ENCODE results near the gene KCNQ5. TPM values are rescaled to one million over a fixed set of nuclear protein-coding genes. Genes with fewer than 3 reads are reported as not detected.

The KCNQ5 gene
- total RNA-seq, 4 donors from 2014 or later: 0.30 to 0.57 (median 0.42) TPM; not detected in 1

- Histone ChIP-seq H3K27ac (no peak overlapping the region), H3K36me3 (no peaks in the 10 kb centered on the region), H3K27me3 (no peaks in the 10 kb centered on the region), H3K4me1 (no peaks in the 10 kb centered on the region), H3K9me3 (no peaks in the 10 kb centered on the region), H3K4me3 (no peak overlapping the region)
- WGBS: 97% methylated on average over 1 of the region's 1 CpG
- TF ChIP-seq POLR2A (IDR thresholded peaks at IDR 0.05) (no peak), EP300 (IDR thresholded peaks at IDR 0.05) (no peak), POLR2AphosphoS5 (IDR thresholded peaks at IDR 0.05) (no peak)
- TF ChIP-seq, protein P1, sequence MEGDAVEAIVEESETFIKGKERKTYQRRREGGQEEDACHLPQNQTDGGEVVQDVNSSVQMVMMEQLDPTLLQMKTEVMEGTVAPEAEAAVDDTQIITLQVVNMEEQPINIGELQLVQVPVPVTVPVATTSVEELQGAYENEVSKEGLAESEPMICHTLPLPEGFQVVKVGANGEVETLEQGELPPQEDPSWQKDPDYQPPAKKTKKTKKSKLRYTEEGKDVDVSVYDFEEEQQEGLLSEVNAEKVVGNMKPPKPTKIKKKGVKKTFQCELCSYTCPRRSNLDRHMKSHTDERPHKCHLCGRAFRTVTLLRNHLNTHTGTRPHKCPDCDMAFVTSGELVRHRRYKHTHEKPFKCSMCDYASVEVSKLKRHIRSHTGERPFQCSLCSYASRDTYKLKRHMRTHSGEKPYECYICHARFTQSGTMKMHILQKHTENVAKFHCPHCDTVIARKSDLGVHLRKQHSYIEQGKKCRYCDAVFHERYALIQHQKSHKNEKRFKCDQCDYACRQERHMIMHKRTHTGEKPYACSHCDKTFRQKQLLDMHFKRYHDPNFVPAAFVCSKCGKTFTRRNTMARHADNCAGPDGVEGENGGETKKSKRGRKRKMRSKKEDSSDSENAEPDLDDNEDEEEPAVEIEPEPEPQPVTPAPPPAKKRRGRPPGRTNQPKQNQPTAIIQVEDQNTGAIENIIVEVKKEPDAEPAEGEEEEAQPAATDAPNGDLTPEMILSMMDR (IDR thresholded peaks at IDR 0.05): no peak
- DNase-seq (ENCODE audit: low spot score in 2 of 2): no peak
Measured at GRCh38 chr6:73049971-73050594, 428.2 kb downstream of the KCNQ5 start.

GRCh38 chr6:73050706-73051105 is 428.8 kb downstream of the KCNQ5 start:
- no peak for TF ChIP-seq POLR2AphosphoS5 (IDR thresholded peaks at IDR 0.05)
- no peak for TF ChIP-seq POLR2A (IDR thresholded peaks at IDR 0.05)
- TF ChIP-seq, protein P1 (IDR thresholded peaks at IDR 0.05): no peak
- no peak for TF ChIP-seq EP300 (IDR thresholded peaks at IDR 0.05)
- Histone ChIP-seq H3K27me3 (no peaks in the 10 kb centered on the region), H3K4me3 (no peak overlapping the region), H3K9me3 (no peaks in the 10 kb centered on the region), H3K36me3 (no peaks in the 10 kb centered on the region), H3K27ac (no peak overlapping the region), H3K4me1 (no peaks in the 10 kb centered on the region)
- no peak for DNase-seq (ENCODE audit: low spot score in 2 of 2)
- 88% methylated on average over 1 of the region's 1 CpG for WGBS

DNA sequence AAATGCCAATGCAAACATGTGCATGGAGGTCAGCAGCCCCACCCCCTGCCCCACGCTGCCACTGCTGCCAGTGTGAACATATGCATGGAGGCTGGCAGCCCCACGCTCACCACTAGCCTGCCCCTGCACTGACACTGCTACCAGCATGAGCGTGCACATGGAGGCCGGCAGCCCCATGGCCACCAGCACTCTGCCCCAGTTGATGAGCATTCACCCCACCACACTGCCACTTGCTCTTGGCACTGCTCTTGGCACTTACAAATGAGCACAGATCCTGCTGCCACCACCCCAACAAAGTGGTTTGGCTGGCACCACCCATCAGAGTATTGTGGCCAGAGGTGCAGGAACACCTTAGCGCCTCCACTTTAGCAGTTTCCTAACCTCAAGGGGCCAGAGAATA is 429.3 kb downstream of the KCNQ5 start:
- H3K27ac ChIP-seq: no peak overlapping the region
- no peaks in the 10 kb centered on the region for H3K27me3 ChIP-seq
- TF ChIP-seq POLR2A (IDR thresholded peaks at IDR 0.05) (no peak), EP300 (IDR thresholded peaks at IDR 0.05) (no peak), POLR2AphosphoS5 (IDR thresholded peaks at IDR 0.05) (no peak)
- TF ChIP-seq, protein P1 (IDR thresholded peaks at IDR 0.05): no peak
- H3K4me1 ChIP-seq: no peaks in the 10 kb centered on the region
- H3K36me3 ChIP-seq: no peaks in the 10 kb centered on the region
- no peaks in the 10 kb centered on the region for H3K9me3 ChIP-seq
- H3K4me3 ChIP-seq: no peak overlapping the region
- no peak for DNase-seq (ENCODE audit: low spot score in 2 of 2)
- 89% methylated on average over 5 of the region's 5 CpGs for WGBS

DNA sequence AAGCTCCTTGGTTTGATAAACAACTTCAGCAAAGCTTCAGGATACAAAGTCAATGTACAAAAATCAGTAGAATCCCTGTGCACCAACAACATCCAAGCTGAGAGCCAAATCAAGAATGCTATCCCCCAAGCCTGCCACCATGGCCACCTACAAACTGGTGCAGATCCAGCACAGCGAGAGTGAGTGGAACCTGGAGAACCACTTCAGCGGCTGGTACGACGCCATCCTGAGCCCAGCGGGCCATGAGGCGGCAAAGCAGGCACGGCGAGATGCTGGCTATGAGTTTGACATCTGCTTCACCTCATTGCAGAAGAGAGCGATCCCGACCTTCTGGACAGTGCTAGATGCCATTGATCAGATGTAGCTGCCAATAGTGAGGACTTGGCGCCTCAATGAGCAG is 433.1 kb downstream of the KCNQ5 start:
- DNase-seq (ENCODE audit: low spot score in 2 of 2): no peak
- 96% methylated on average over 5 of the region's 11 CpGs for WGBS
- H3K36me3 ChIP-seq: no peaks in the 10 kb centered on the region
- no peaks in the 10 kb centered on the region for H3K27me3 ChIP-seq
- H3K9me3 ChIP-seq: no peaks in the 10 kb centered on the region
- no peak overlapping the region for H3K4me3 ChIP-seq
- no peak overlapping the region for H3K27ac ChIP-seq
- TF ChIP-seq, protein P1 (IDR thresholded peaks at IDR 0.05): no peak
- no peak for TF ChIP-seq POLR2A (IDR thresholded peaks at IDR 0.05)
- TF ChIP-seq EP300 (IDR thresholded peaks at IDR 0.05): no peak
- TF ChIP-seq POLR2AphosphoS5 (IDR thresholded peaks at IDR 0.05): no peak
- no peaks in the 10 kb centered on the region for H3K4me1 ChIP-seq

GRCh38 chr6:73058736-73059135 is 436.9 kb downstream of the KCNQ5 start:
- Histone ChIP-seq H3K27ac (no peak overlapping the region), H3K9me3 (no peaks in the 10 kb centered on the region), H3K27me3 (no peaks in the 10 kb centered on the region), H3K4me1 (no peaks in the 10 kb centered on the region), H3K4me3 (no peak overlapping the region), H3K36me3 (no peaks in the 10 kb centered on the region)
- DNase-seq (ENCODE audit: low spot score in 2 of 2): no peak
- WGBS: 70% methylated on average over 3 of the region's 3 CpGs
- TF ChIP-seq POLR2A (IDR thresholded peaks at IDR 0.05) (no peak), EP300 (IDR thresholded peaks at IDR 0.05) (no peak), POLR2AphosphoS5 (IDR thresholded peaks at IDR 0.05) (no peak)
- TF ChIP-seq, protein P1 (IDR thresholded peaks at IDR 0.05): no peak

Measured in suprapubic skin (tissue), 4 donors.